Suprapubic skin (tissue), 4 donors: ENCODE results near the gene TRIM71.

Experiments used
- EP300 ChIP-seq: sonication (generic); formaldehyde crosslinking; IDR thresholded peaks from one replicate; pipeline ENCODE4 v1.6.1; 2017; ENCODE audit warnings: antibody characterized with exemption
- POLR2A ChIP-seq, 2 donors: fragments of 450-650 bp; IDR thresholded peaks; one replicate each; pipeline ENCODE4 v1.6.1; 2017; ENCODE audit warnings: antibody characterized with exemption in 2 of 2, mild to moderate bottlenecking in 2 of 2, moderate library complexity in 2 of 2
- POLR2AphosphoS5 ChIP-seq, 3 donors: sonication (generic); formaldehyde crosslinking; IDR thresholded peaks; one replicate each; pipeline ENCODE4 v1.6.1; 2017; ENCODE audit warnings: antibody characterized with exemption in 3 of 3

DNA sequence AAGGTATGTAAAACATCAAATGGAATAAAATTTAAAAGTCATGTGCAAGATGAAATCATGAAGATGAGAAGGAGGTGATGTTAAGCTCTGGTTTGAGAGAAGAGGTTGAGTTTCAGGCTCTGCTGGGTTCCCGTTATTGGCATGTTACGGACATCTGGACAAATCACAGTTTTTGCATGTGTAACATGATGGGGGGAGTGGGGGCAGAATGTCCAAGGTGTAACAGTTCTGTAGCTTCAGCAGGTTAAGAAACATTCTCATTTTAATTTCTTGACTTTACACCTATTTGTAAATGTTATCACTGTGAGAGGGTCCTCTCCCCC is 17.2 kb downstream of the TRIM71 start:
- TF ChIP-seq POLR2AphosphoS5 (IDR thresholded peaks at IDR 0.05) (no peak), EP300 (no peak), POLR2A (IDR thresholded peaks at IDR 0.05) (no peak)
